ENCODE results near the gene EPSTI1.

GRCh38 chr13:42991898-42992763, at the start of gene EPSTI1:
- TF ChIP-seq ISL1 (CRISPR knock-in tag; IDR thresholded peaks at IDR 0.05) (no peak), TOX (CRISPR knock-in tag; IDR thresholded peaks at IDR 0.05; ENCODE audit: borderline replicate concordance) (no peak), BACH2 (CRISPR knock-in tag; IDR thresholded peaks at IDR 0.05; ENCODE audit: borderline replicate concordance) (no peak), ESRRG (CRISPR knock-in tag; IDR thresholded peaks at IDR 0.05) (no peak), POU6F1 (CRISPR knock-in tag; IDR thresholded peaks at IDR 0.05; ENCODE audit: borderline replicate concordance, low read depth) (no peak), ZFP30 (CRISPR knock-in tag; IDR thresholded peaks at IDR 0.05) (no peak), OSR1 (CRISPR knock-in tag; IDR thresholded peaks at IDR 0.05) (no peak), CSDC2 (CRISPR knock-in tag; IDR thresholded peaks at IDR 0.05) (no peak), ZC3H10 (CRISPR knock-in tag; IDR thresholded peaks at IDR 0.05) (no peak), RARB (CRISPR knock-in tag; IDR thresholded peaks at IDR 0.05) (no peak), PPARA (CRISPR knock-in tag; IDR thresholded peaks at IDR 0.05; ENCODE audit: borderline replicate concordance) (no peak)

Data from SK-N-SH treated with all-trans-retinoic acid at 6 μM for 48 hours (cell line).